WTC11 (cell line): ENCODE results near the gene MESD. TPM values are rescaled to one million over a fixed set of nuclear protein-coding genes. Genes with fewer than 3 reads are reported as not detected.
A peak's percentile ranks its signal among the peaks of the same experiment; 100 is the strongest.

Experiments used
- ATAC-seq: fragments of 200-7000 bp; cut with Tn5 transposase; 2 replicates; pipeline ENCODE4 v1.10.0; 2021; ENCODE audit warnings: mild to moderate bottlenecking, moderate library complexity
- CTCF ChIA-PET: fragments of 300-600 bp; sonication (Branson Sonifier 250); formaldehyde crosslinking; loops from one replicate; lab custom pipeline; 2021; ENCODE audit warnings: antibody characterized with exemption; lab: Charles Lee
- POLR2A ChIA-PET: fragments of 350-600 bp; sonication (Branson Sonifier 250); formaldehyde crosslinking; loops from one replicate; lab custom pipeline; 2021; ENCODE audit warnings: antibody characterized with exemption; lab: Charles Lee
- DNase-seq: peaks from one replicate; pipeline ENCODE4 v3.0.0; 2021; ENCODE audit warnings: low spot score
- H3K27ac Mint-ChIP-seq: 2 replicates; pipeline ENCODE4 v1.8.0; 2021; ENCODE audit warnings: mixed read lengths
- H3K27me3 Mint-ChIP-seq: 2 replicates; pipeline ENCODE4 v1.8.0; 2021; ENCODE audit warnings: low read depth, mild to moderate bottlenecking, moderate library complexity, mixed read lengths
- H3K36me3 Mint-ChIP-seq: 2 replicates; pipeline ENCODE4 v1.8.0; 2021; ENCODE audit warnings: mixed read lengths
- H3K4me1 Mint-ChIP-seq: 2 replicates; pipeline ENCODE4 v1.8.0; 2022; ENCODE audit warnings: mixed read lengths
- H3K4me3 Mint-ChIP-seq: 2 replicates; pipeline ENCODE4 v1.8.0; 2021; ENCODE audit warnings: mild to moderate bottlenecking, moderate library complexity, mixed read lengths
- H3K9me3 Mint-ChIP-seq: 2 replicates; pipeline ENCODE4 v1.8.0; 2021; ENCODE audit warnings: mixed read lengths
- ATF2 ChIP-seq: sonication (generic); formaldehyde crosslinking; IDR thresholded peaks from 2 replicates; pipeline ENCODE4 v1.8.1; 2022; ENCODE audit warnings: low read depth, missing genetic modification reagents, borderline replicate concordance
- ATF3 ChIP-seq: sonication (generic); formaldehyde crosslinking; conservative IDR thresholded peaks from 2 replicates; pipeline ENCODE4 v1.8.1; 2022; ENCODE audit warnings: mild to moderate bottlenecking, missing genetic modification reagents
- CBFB ChIP-seq: sonication (generic); formaldehyde crosslinking; IDR thresholded peaks from 2 replicates; pipeline ENCODE4 v1.8.1; 2022; ENCODE audit warnings: mild to moderate bottlenecking, low read depth, missing genetic modification reagents
- CREB1 ChIP-seq: sonication (generic); formaldehyde crosslinking; IDR thresholded peaks from 2 replicates; pipeline ENCODE4 v1.8.0; 2023; ENCODE audit warnings: mild to moderate bottlenecking, missing genetic modification reagents
- E2F1 ChIP-seq: sonication (generic); formaldehyde crosslinking; IDR thresholded peaks from 2 replicates; pipeline ENCODE4 v1.8.0; 2022; ENCODE audit warnings: mild to moderate bottlenecking, missing genetic modification reagents
- ERG ChIP-seq: fragments of 250-450 bp; sonication (Bioruptor Pico); IDR thresholded peaks from 2 replicates; pipeline ENCODE4 v1.8.0; 2021; ENCODE audit warnings: mild to moderate bottlenecking
- GRHL2 ChIP-seq: fragments of 250-450 bp; sonication (Bioruptor Pico); IDR thresholded peaks from 2 replicates; pipeline ENCODE4 v1.8.0; 2022; ENCODE audit warnings: mild to moderate bottlenecking, moderate library complexity; ENCODE audit not compliant: insufficient replicate concordance, severe bottlenecking
- HMGA2 ChIP-seq: fragments of 250-450 bp; sonication (Bioruptor Pico); IDR thresholded peaks from 2 replicates; pipeline ENCODE4 v1.4.0; 2021; ENCODE audit warnings: mild to moderate bottlenecking, moderate library complexity
- IRF1 ChIP-seq: sonication (generic); formaldehyde crosslinking; IDR thresholded peaks from 2 replicates; pipeline ENCODE4 v1.8.0; 2023; ENCODE audit warnings: missing genetic modification reagents
- JUN ChIP-seq: sonication (generic); formaldehyde crosslinking; IDR thresholded peaks from 2 replicates; pipeline ENCODE4 v1.8.0; 2023; ENCODE audit warnings: mild to moderate bottlenecking, missing genetic modification reagents
- NFE2L1 ChIP-seq: sonication (generic); formaldehyde crosslinking; IDR thresholded peaks from 2 replicates; pipeline ENCODE4 v1.8.1; 2023; ENCODE audit warnings: missing genetic modification reagents
- NR3C1 ChIP-seq: sonication (generic); formaldehyde crosslinking; conservative IDR thresholded peaks from 2 replicates; pipeline ENCODE4 v1.8.1; 2023; ENCODE audit warnings: low read depth, mild to moderate bottlenecking, missing genetic modification reagents
- PRDM15 ChIP-seq: sonication (generic); formaldehyde crosslinking; IDR thresholded peaks from 2 replicates; pipeline ENCODE4 v1.8.0; 2022; ENCODE audit warnings: missing genetic modification reagents
- RELA ChIP-seq: sonication (generic); formaldehyde crosslinking; IDR thresholded peaks from 2 replicates; pipeline ENCODE4 v1.8.1; 2022; ENCODE audit warnings: missing genetic modification reagents, mild to moderate bottlenecking, borderline replicate concordance
- TEAD1 ChIP-seq: sonication (generic); formaldehyde crosslinking; IDR thresholded peaks from 2 replicates; pipeline ENCODE4 v1.8.0; 2022; ENCODE audit warnings: mild to moderate bottlenecking, missing genetic modification reagents
- ZNF219 ChIP-seq: sonication (generic); formaldehyde crosslinking; IDR thresholded peaks from 2 replicates; pipeline ENCODE4 v1.8.0; 2023; ENCODE audit warnings: missing genetic modification reagents, mild to moderate bottlenecking, borderline replicate concordance
- ZNF263 ChIP-seq: sonication (generic); formaldehyde crosslinking; IDR thresholded peaks from 2 replicates; pipeline ENCODE4 v1.8.1; 2022; ENCODE audit warnings: low read depth, mild to moderate bottlenecking, moderate library complexity, missing genetic modification reagents
- ZNF416 ChIP-seq: fragments of 250-450 bp; sonication (Bioruptor Pico); IDR thresholded peaks from 2 replicates; pipeline ENCODE4 v1.9.0; 2021; ENCODE audit warnings: mild to moderate bottlenecking, inconsistent platforms
- ZNF423 ChIP-seq: fragments of 250-450 bp; sonication (Bioruptor Pico); IDR thresholded peaks from 2 replicates; pipeline ENCODE4 v2.1.2; 2022; ENCODE audit warnings: mild to moderate bottlenecking, moderate library complexity
- ZNF425 ChIP-seq: fragments of 250-450 bp; sonication (Bioruptor Pico); conservative IDR thresholded peaks from 2 replicates; pipeline ENCODE4 v1.9.0; 2021; ENCODE audit warnings: mild to moderate bottlenecking
- total RNA-seq: library from RNA; stranded (reverse); gene quantifications from 3 replicates; pipeline ENCODE4 v1.2.3, GENCODE V29; 2021
- TF ChIP-seq, protein P1 (sequence below): sonication (generic); formaldehyde crosslinking; IDR thresholded peaks from 2 replicates; pipeline ENCODE4 v1.8.0; 2022; ENCODE audit warnings: mild to moderate bottlenecking, missing genetic modification reagents
- TF ChIP-seq, protein P2 (sequence below): sonication (generic); formaldehyde crosslinking; IDR thresholded peaks from 2 replicates; pipeline ENCODE4 v1.8.0; 2022; ENCODE audit warnings: mild to moderate bottlenecking, missing genetic modification reagents

MESD gene
- total RNA-seq, 1 experiment from 2014 or later = 28.3 TPM

DNA sequence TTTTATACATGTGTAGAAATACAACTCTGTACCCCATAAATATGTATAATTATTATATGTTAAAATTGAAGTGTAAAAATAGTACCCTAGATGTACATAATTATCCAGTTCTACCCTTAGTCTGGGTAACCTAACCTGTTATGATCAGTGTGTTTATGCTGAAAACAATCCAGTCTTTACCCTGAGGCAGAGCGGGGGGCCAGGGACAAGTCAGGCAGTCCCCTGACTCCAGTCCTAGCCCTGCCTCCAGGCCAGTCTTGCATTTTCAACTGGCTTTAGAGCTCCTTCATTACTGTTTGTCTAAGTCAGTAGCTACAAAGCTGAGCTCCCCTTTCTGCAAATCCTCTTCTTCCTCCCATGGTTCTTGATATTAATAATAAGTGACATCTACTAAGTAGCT, 3.1 kb downstream of the MESD start:
- no peak for DNase-seq
- Mint-ChIP-seq H3K36me3 (peaks cover 8% of the 10 kb centered on the region), H3K27me3 (no peaks in the 10 kb centered on the region), H3K9me3 (no peaks in the 10 kb centered on the region), H3K4me3 (peak overlapping the region; percentile 8; the same call in 1 of the 2 replicates), H3K4me1 (peaks cover 52% of the 10 kb centered on the region), H3K27ac (0 out of 2 replicates have a peak overlapping the region, but pooled peaks have one; percentile 3)
- ChIA-PET POLR2A (interaction anchor here (0.8 kb wide), 1 partner anchor 9 kb away, joined by 3 read pairs; no protein-coding TSS in a partner anchor), CTCF (interaction anchor here (1.7 to 2.6 kb wide), 2 partner anchors 9 to 280 kb away, joined by 7 to 11 read pairs; no protein-coding TSS in a partner anchor)
- TF ChIP-seq CBFB (CRISPR knock-in tag) (no peak), CREB1 (CRISPR knock-in tag) (no peak), ZNF416 (CRISPR knock-in tag) (no peak), NR3C1 (CRISPR knock-in tag) (no peak), ZNF425 (CRISPR knock-in tag) (no peak), JUN (no peak), ERG (CRISPR knock-in tag) (no peak)
- ATAC-seq = no peak

GRCh38 chr15:80985981-80986380, 3.6 kb downstream of the MESD start:
- POLR2A ChIA-PET = no interaction called here
- Mint-ChIP-seq H3K27me3 (no peaks in the 10 kb centered on the region), H3K4me3 (no peak overlapping the region), H3K36me3 (peaks cover 8% of the 10 kb centered on the region), H3K27ac (0 out of 2 replicates have a peak overlapping the region, but pooled peaks have one; percentile 24), H3K9me3 (no peaks in the 10 kb centered on the region), H3K4me1 (peaks cover 46% of the 10 kb centered on the region)
- TF ChIP-seq IRF1 (CRISPR knock-in tag) (no peak), HMGA2 (CRISPR knock-in tag) (no peak), ZNF219 (no peak), TEAD1 (CRISPR knock-in tag) (no peak), ATF2 (CRISPR knock-in tag) (no peak), RELA (CRISPR knock-in tag) (no peak), PRDM15 (CRISPR knock-in tag) (no peak), GRHL2 (CRISPR knock-in tag) (no peak), ATF3 (CRISPR knock-in tag) (no peak), NFE2L1 (no peak), ZNF263 (no peak), E2F1 (no peak), ZNF423 (CRISPR knock-in tag) (no peak)
- TF ChIP-seq, protein P1, sequence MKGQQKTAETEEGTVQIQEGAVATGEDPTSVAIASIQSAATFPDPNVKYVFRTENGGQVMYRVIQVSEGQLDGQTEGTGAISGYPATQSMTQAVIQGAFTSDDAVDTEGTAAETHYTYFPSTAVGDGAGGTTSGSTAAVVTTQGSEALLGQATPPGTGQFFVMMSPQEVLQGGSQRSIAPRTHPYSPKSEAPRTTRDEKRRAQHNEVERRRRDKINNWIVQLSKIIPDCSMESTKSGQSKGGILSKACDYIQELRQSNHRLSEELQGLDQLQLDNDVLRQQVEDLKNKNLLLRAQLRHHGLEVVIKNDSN (CRISPR knock-in tag) = no peak
- TF ChIP-seq, protein P2, sequence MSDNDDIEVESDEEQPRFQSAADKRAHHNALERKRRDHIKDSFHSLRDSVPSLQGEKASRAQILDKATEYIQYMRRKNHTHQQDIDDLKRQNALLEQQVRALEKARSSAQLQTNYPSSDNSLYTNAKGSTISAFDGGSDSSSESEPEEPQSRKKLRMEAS (CRISPR knock-in tag) = no peak
- ATAC-seq (no peak), DNase-seq (no peak)
- CTCF ChIA-PET = interaction anchor here (1.7 to 2.6 kb wide), 2 partner anchors 9 to 280 kb away, joined by 7 to 11 read pairs; no protein-coding TSS in a partner anchor
